DND-41 (cell line): ENCODE results near the gene SLC44A1.

Experiments
- EZH2 ChIP-seq: IDR thresholded peaks from 3 replicates; pipeline ENCODE4 v1.6.1; 2012; ENCODE audit warnings: borderline replicate concordance, low read depth, mild to moderate bottlenecking, moderate library complexity, low read length, inconsistent platforms; ENCODE audit not compliant: severe bottlenecking
- TF ChIP-seq, protein P1 (sequence below): IDR thresholded peaks from 2 replicates; pipeline ENCODE4 v1.5.1; 2012; ENCODE audit warnings: borderline replicate concordance, low read length, moderate library complexity, mild to moderate bottlenecking; ENCODE audit not compliant: poor library complexity, severe bottlenecking; ENCODE audit errors: extremely low read depth

DNA sequence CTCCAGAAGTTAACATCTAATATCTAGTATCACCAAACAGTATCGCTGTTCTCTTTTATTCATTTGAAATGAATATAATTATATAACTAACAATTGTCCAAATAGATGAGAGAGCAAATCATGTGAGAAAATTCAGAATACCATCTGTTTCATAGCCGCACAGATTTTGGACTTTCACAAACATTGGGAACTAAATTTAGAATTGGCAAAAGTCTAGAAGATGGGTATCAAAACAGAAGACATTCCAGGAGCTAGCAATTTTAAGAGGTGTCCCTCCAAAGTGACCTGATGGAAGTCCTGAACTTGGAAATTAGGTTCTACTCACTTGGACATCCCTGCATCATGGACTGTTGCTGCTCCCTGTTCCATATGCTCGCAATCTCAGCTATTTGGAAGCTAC lies 146.4 kb downstream of the SLC44A1 start:
- TF ChIP-seq, protein P1, sequence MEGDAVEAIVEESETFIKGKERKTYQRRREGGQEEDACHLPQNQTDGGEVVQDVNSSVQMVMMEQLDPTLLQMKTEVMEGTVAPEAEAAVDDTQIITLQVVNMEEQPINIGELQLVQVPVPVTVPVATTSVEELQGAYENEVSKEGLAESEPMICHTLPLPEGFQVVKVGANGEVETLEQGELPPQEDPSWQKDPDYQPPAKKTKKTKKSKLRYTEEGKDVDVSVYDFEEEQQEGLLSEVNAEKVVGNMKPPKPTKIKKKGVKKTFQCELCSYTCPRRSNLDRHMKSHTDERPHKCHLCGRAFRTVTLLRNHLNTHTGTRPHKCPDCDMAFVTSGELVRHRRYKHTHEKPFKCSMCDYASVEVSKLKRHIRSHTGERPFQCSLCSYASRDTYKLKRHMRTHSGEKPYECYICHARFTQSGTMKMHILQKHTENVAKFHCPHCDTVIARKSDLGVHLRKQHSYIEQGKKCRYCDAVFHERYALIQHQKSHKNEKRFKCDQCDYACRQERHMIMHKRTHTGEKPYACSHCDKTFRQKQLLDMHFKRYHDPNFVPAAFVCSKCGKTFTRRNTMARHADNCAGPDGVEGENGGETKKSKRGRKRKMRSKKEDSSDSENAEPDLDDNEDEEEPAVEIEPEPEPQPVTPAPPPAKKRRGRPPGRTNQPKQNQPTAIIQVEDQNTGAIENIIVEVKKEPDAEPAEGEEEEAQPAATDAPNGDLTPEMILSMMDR = no peak
- TF ChIP-seq EZH2 = no peak
